ENCODE data around the gene ERCC3.

ERCC3 gene

GRCh38 chr2:127313406-127313805 is 19.5 kb upstream of the ERCC3 start:
- peak; percentile 14 for DNase-seq (ENCODE audit: insufficient read length)

GRCh38 chr2:127310980-127311379 is 17.0 kb upstream of the ERCC3 start:
- FAIRE-seq (no peak), DNase-seq (ENCODE audit: insufficient read length) (no peak)
- TF ChIP-seq POLR2AphosphoS5 (IDR thresholded peaks at IDR 0.05; ENCODE audit: low read depth, low read length) (no peak), TAF1 (IDR thresholded peaks at IDR 0.05; ENCODE audit: borderline replicate concordance, low read depth, low read length) (no peak), POLR2A (IDR thresholded peaks at IDR 0.05; ENCODE audit: low read depth, low read length) (no peak)

More at GRCh38 chr2:127313406-127313805, 19.5 kb upstream of the ERCC3 start:
- peak; percentile 86 for FAIRE-seq
- TF ChIP-seq POLR2A (IDR thresholded peaks at IDR 0.05; ENCODE audit: low read depth, low read length) (no peak), POLR2AphosphoS5 (IDR thresholded peaks at IDR 0.05; ENCODE audit: low read depth, low read length) (no peak), TAF1 (IDR thresholded peaks at IDR 0.05; ENCODE audit: borderline replicate concordance, low read depth, low read length) (no peak)

- FAIRE-seq (no peak), DNase-seq (ENCODE audit: insufficient read length) (no peak)
- TF ChIP-seq POLR2A (IDR thresholded peaks at IDR 0.05; ENCODE audit: low read depth, low read length), result no peak
- no peak for TF ChIP-seq POLR2AphosphoS5 (IDR thresholded peaks at IDR 0.05; ENCODE audit: low read depth, low read length)
- TF ChIP-seq TAF1 (IDR thresholded peaks at IDR 0.05; ENCODE audit: borderline replicate concordance, low read depth, low read length), result no peak
These were observed 15.5 kb upstream of the ERCC3 start for GRCh38 chr2:127309468-127309867.

- DNase-seq (ENCODE audit: insufficient read length), result no peak
- no peak for TF ChIP-seq POLR2A (IDR thresholded peaks at IDR 0.05; ENCODE audit: low read depth, low read length)
- no peak for TF ChIP-seq POLR2AphosphoS5 (IDR thresholded peaks at IDR 0.05; ENCODE audit: low read depth, low read length)
- no peak for TF ChIP-seq TAF1 (IDR thresholded peaks at IDR 0.05; ENCODE audit: borderline replicate concordance, low read depth, low read length)
- no peak for FAIRE-seq
These were observed 14.7 kb upstream of the ERCC3 start for GRCh38 chr2:127308586-127309138.

- TF ChIP-seq TAF1 (IDR thresholded peaks at IDR 0.05; ENCODE audit: borderline replicate concordance, low read depth, low read length) (no peak), POLR2A (IDR thresholded peaks at IDR 0.05; ENCODE audit: low read depth, low read length) (no peak), POLR2AphosphoS5 (IDR thresholded peaks at IDR 0.05; ENCODE audit: low read depth, low read length) (no peak)
- FAIRE-seq (no peak), DNase-seq (ENCODE audit: insufficient read length) (no peak)
These were observed 12.1 kb upstream of the ERCC3 start for GRCh38 chr2:127305990-127306585.

GRCh38 chr2:127302168-127302567 is 8.2 kb upstream of the ERCC3 start:
- FAIRE-seq (no peak), DNase-seq (ENCODE audit: insufficient read length) (no peak)
- TF ChIP-seq POLR2AphosphoS5 (IDR thresholded peaks at IDR 0.05; ENCODE audit: low read depth, low read length) (no peak), TAF1 (IDR thresholded peaks at IDR 0.05; ENCODE audit: borderline replicate concordance, low read depth, low read length) (no peak), POLR2A (IDR thresholded peaks at IDR 0.05; ENCODE audit: low read depth, low read length) (no peak)

- FAIRE-seq (no peak), DNase-seq (ENCODE audit: insufficient read length) (no peak)
- TF ChIP-seq POLR2AphosphoS5 (IDR thresholded peaks at IDR 0.05; ENCODE audit: low read depth, low read length), result no peak
- TF ChIP-seq TAF1 (IDR thresholded peaks at IDR 0.05; ENCODE audit: borderline replicate concordance, low read depth, low read length), result no peak
- TF ChIP-seq POLR2A (IDR thresholded peaks at IDR 0.05; ENCODE audit: low read depth, low read length), result no peak
These were observed 577 bp downstream of the ERCC3 start for GRCh38 chr2:127293386-127293747.

- DNase-seq (ENCODE audit: insufficient read length) (no peak), FAIRE-seq (no peak)
- TF ChIP-seq TAF1 (IDR thresholded peaks at IDR 0.05; ENCODE audit: borderline replicate concordance, low read depth, low read length), result no peak
- TF ChIP-seq POLR2AphosphoS5 (IDR thresholded peaks at IDR 0.05; ENCODE audit: low read depth, low read length), result no peak
- no peak for TF ChIP-seq POLR2A (IDR thresholded peaks at IDR 0.05; ENCODE audit: low read depth, low read length)
These were observed 5.7 kb downstream of the ERCC3 start for GRCh38 chr2:127288274-127288673.

GRCh38 chr2:127283275-127283674 is 10.7 kb downstream of the ERCC3 start:
- TF ChIP-seq POLR2A (IDR thresholded peaks at IDR 0.05; ENCODE audit: low read depth, low read length), result no peak
- TF ChIP-seq TAF1 (IDR thresholded peaks at IDR 0.05; ENCODE audit: borderline replicate concordance, low read depth, low read length), result no peak
- no peak for TF ChIP-seq POLR2AphosphoS5 (IDR thresholded peaks at IDR 0.05; ENCODE audit: low read depth, low read length)
- DNase-seq (ENCODE audit: insufficient read length) (no peak), FAIRE-seq (no peak)

- FAIRE-seq (no peak), DNase-seq (ENCODE audit: insufficient read length) (no peak)
- TF ChIP-seq POLR2A (IDR thresholded peaks at IDR 0.05; ENCODE audit: low read depth, low read length) (no peak), TAF1 (IDR thresholded peaks at IDR 0.05; ENCODE audit: borderline replicate concordance, low read depth, low read length) (no peak), POLR2AphosphoS5 (IDR thresholded peaks at IDR 0.05; ENCODE audit: low read depth, low read length) (no peak)
These were observed 13.3 kb downstream of the ERCC3 start for GRCh38 chr2:127280693-127281092.

- FAIRE-seq (no peak), DNase-seq (ENCODE audit: insufficient read length) (no peak)
- no peak for TF ChIP-seq TAF1 (IDR thresholded peaks at IDR 0.05; ENCODE audit: borderline replicate concordance, low read depth, low read length)
- no peak for TF ChIP-seq POLR2AphosphoS5 (IDR thresholded peaks at IDR 0.05; ENCODE audit: low read depth, low read length)
- TF ChIP-seq POLR2A (IDR thresholded peaks at IDR 0.05; ENCODE audit: low read depth, low read length), result no peak
These were observed 14.2 kb downstream of the ERCC3 start for GRCh38 chr2:127279781-127280180.

- FAIRE-seq (no peak), DNase-seq (ENCODE audit: insufficient read length) (no peak)
- no peak for TF ChIP-seq POLR2AphosphoS5 (IDR thresholded peaks at IDR 0.05; ENCODE audit: low read depth, low read length)
- no peak for TF ChIP-seq TAF1 (IDR thresholded peaks at IDR 0.05; ENCODE audit: borderline replicate concordance, low read depth, low read length)
- TF ChIP-seq POLR2A (IDR thresholded peaks at IDR 0.05; ENCODE audit: low read depth, low read length), result no peak
These were observed 15.0 kb downstream of the ERCC3 start for GRCh38 chr2:127278959-127279358.
